Neural progenitor cell (in vitro differentiated cells): Measurements from ENCODE around the gene LRRC25. TPM values are rescaled to one million over a fixed set of nuclear protein-coding genes. Genes with fewer than 3 reads are reported as not detected.
A peak's percentile ranks its signal among the peaks of the same experiment; 100 is the strongest.

Experiments
- DNase-seq: peaks from one replicate; pipeline ENCODE4 v3.0.0-alpha.2; 2016; ENCODE audit warnings: low spot score
- H2AFZ ChIP-seq: fragments of 200-600 bp; sonication (generic); replicated peaks from 2 replicates; pipeline ENCODE4 v1.6.1; 2016; ENCODE audit warnings: antibody characterized with exemption
- H3F3A ChIP-seq: fragments of 200-600 bp; sonication (generic); 2 replicates; pipeline ENCODE4 v1.6.1; 2016; ENCODE audit warnings: antibody characterized with exemption, low read depth
- H3K27ac ChIP-seq: fragments of 200-600 bp; sonication (generic); 2 replicates; pipeline ENCODE4 v1.5.1; 2016; ENCODE audit warnings: mild to moderate bottlenecking
- H3K27me3 ChIP-seq: fragments of 200-600 bp; sonication (generic); 2 replicates; pipeline ENCODE4 v1.6.1; 2016; ENCODE audit warnings: mild to moderate bottlenecking, moderate library complexity
- H3K36me3 ChIP-seq: fragments of 200-600 bp; sonication (generic); 2 replicates; pipeline ENCODE4 v1.5.1; 2016
- H3K4me1 ChIP-seq: fragments of 200-600 bp; sonication (generic); 2 replicates; pipeline ENCODE4 v1.6.1; 2016; ENCODE audit warnings: mixed run types
- H3K4me2 ChIP-seq: fragments of 200-600 bp; sonication (generic); 2 replicates; pipeline ENCODE4 v1.6.1; 2016
- H3K4me3 ChIP-seq: fragments of 200-600 bp; sonication (generic); 2 replicates; pipeline ENCODE4 v1.5.1; 2016
- H3K79me2 ChIP-seq: fragments of 200-600 bp; sonication (generic); 2 replicates; pipeline ENCODE4 v1.6.1; 2016; ENCODE audit warnings: low read depth
- H3K9ac ChIP-seq: fragments of 200-600 bp; sonication (generic); 2 replicates; pipeline ENCODE4 v1.6.1; 2016
- H3K9me3 ChIP-seq: fragments of 200-600 bp; sonication (generic); 2 replicates; pipeline ENCODE4 v1.5.1; 2016; ENCODE audit warnings: low read depth
- H4K20me1 ChIP-seq: fragments of 200-600 bp; sonication (generic); 2 replicates; pipeline ENCODE4 v1.6.1; 2016; ENCODE audit warnings: low read depth
- H3K27ac Mint-ChIP-seq: 3 replicates; pipeline ENCODE4 v1.8.0; 2021; ENCODE audit warnings: mixed read lengths
- H3K27me3 Mint-ChIP-seq: 2 replicates; pipeline ENCODE4 v1.8.0; 2022; ENCODE audit warnings: low read depth, mild to moderate bottlenecking, inconsistent platforms, moderate library complexity, mixed read lengths; ENCODE audit not compliant: insufficient read depth
- H3K36me3 Mint-ChIP-seq: 3 replicates; pipeline ENCODE4 v1.8.0; 2021; ENCODE audit warnings: mixed read lengths
- H3K4me1 Mint-ChIP-seq: 3 replicates; pipeline ENCODE4 v1.8.0; 2021; ENCODE audit warnings: mixed read lengths
- H3K4me3 Mint-ChIP-seq: 3 replicates; pipeline ENCODE4 v1.8.0; 2021; ENCODE audit warnings: mild to moderate bottlenecking, moderate library complexity, mixed read lengths
- H3K9me3 Mint-ChIP-seq: 3 replicates; pipeline ENCODE4 v1.8.0; 2020; ENCODE audit warnings: mixed read lengths
- CTCF ChIP-seq: fragments of 200-600 bp; sonication (generic); IDR thresholded peaks from 2 replicates; pipeline ENCODE4 v1.5.1; 2017; ENCODE audit warnings: antibody characterized with exemption, mild to moderate bottlenecking
- EZH2 ChIP-seq: fragments of 200-600 bp; sonication (generic); IDR thresholded peaks from 2 replicates; pipeline ENCODE4 v1.6.1; 2017; ENCODE audit warnings: antibody characterized with exemption, mild to moderate bottlenecking, moderate library complexity
- EZH2phosphoT487 ChIP-seq: fragments of 200-600 bp; sonication (generic); IDR thresholded peaks from 2 replicates; pipeline ENCODE4 v1.6.1; 2017; ENCODE audit warnings: antibody characterized with exemption
- total RNA-seq: library from RNA; depleted of rRNA; stranded (reverse); fragments of >200 nt; gene quantifications from 2 replicates; pipeline ENCODE4 v1.2.3, GENCODE V29; 2015; ENCODE audit warnings: low replicate concordance

Gene LRRC25
- total RNA-seq, 1 donor from 2014 or later, result not detected

GRCh38 chr19:18418029-18418482 lies 20.6 kb upstream of the LRRC25 start:
- peak overlapping the region; percentile 72 for H3K4me2 ChIP-seq
- Mint-ChIP-seq H3K4me1 (peaks cover 65% of the 10 kb centered on the region), H3K4me3 (peak overlapping the region; percentile 89), H3K36me3 (peaks cover under 1% of the 10 kb centered on the region), H3K9me3 (no peaks in the 10 kb centered on the region), H3K27me3 (peaks cover 20% of the 10 kb centered on the region), H3K27ac (no peak overlapping the region)
- peaks cover 42% of the 10 kb centered on the region for H3F3A ChIP-seq
- no peak overlapping the region for H3K27ac ChIP-seq
- H3K9ac ChIP-seq, result no peak overlapping the region
- H3K4me1 ChIP-seq, result peaks cover 7% of the 10 kb centered on the region
- peaks cover 18% of the 10 kb centered on the region for H3K79me2 ChIP-seq
- peak; percentile 18 for TF ChIP-seq EZH2
- no peak for TF ChIP-seq EZH2phosphoT487
- no peak for TF ChIP-seq CTCF
- no peak for DNase-seq
- peaks cover 26% of the 10 kb centered on the region for H4K20me1 ChIP-seq
- H3K4me3 ChIP-seq, result peak overlapping the region; percentile 37
- no peak overlapping the region for H2AFZ ChIP-seq
- peaks cover 34% of the 10 kb centered on the region for H3K27me3 ChIP-seq
- no peaks in the 10 kb centered on the region for H3K36me3 ChIP-seq
- H3K9me3 ChIP-seq, result no peaks in the 10 kb centered on the region

- H3K79me2 ChIP-seq, result peaks cover 18% of the 10 kb centered on the region
- Mint-ChIP-seq H3K9me3 (peaks cover 1% of the 10 kb centered on the region), H3K27ac (peak overlapping the region; percentile 76), H3K36me3 (no peaks in the 10 kb centered on the region), H3K27me3 (peaks cover 24% of the 10 kb centered on the region), H3K4me1 (peaks cover 60% of the 10 kb centered on the region), H3K4me3 (peak overlapping the region; percentile 89)
- H3K27me3 ChIP-seq, result peaks cover 34% of the 10 kb centered on the region
- H3K36me3 ChIP-seq, result no peaks in the 10 kb centered on the region
- no peak overlapping the region for H2AFZ ChIP-seq
- peak overlapping the region; percentile 37 for H3K4me3 ChIP-seq
- H3K9ac ChIP-seq, result no peak overlapping the region
- H4K20me1 ChIP-seq, result peaks cover 19% of the 10 kb centered on the region
- H3K4me2 ChIP-seq, result peak overlapping the region; percentile 72
- no peak overlapping the region for H3K27ac ChIP-seq
- H3K9me3 ChIP-seq, result no peaks in the 10 kb centered on the region
- H3K4me1 ChIP-seq, result peaks cover 7% of the 10 kb centered on the region
- H3F3A ChIP-seq, result peaks cover 42% of the 10 kb centered on the region
- peak; percentile 88 for DNase-seq
- no peak for TF ChIP-seq CTCF
- TF ChIP-seq EZH2phosphoT487, result no peak
- no peak for TF ChIP-seq EZH2
Observed at GRCh38 chr19:18417250-18418028, 20.0 kb upstream of the LRRC25 start.

GRCh38 chr19:18416778-18417249 lies 19.4 kb upstream of the LRRC25 start:
- H3F3A ChIP-seq, result peaks cover 42% of the 10 kb centered on the region
- Mint-ChIP-seq H3K27ac (peak overlapping the region; percentile 98), H3K36me3 (no peaks in the 10 kb centered on the region), H3K4me1 (peaks cover 56% of the 10 kb centered on the region), H3K9me3 (peaks cover 2% of the 10 kb centered on the region), H3K27me3 (peaks cover 28% of the 10 kb centered on the region), H3K4me3 (peak overlapping the region; percentile 84)
- peaks cover 18% of the 10 kb centered on the region for H3K79me2 ChIP-seq
- H3K4me3 ChIP-seq, result peak overlapping the region; percentile 37
- no peaks in the 10 kb centered on the region for H3K36me3 ChIP-seq
- no peak overlapping the region for H3K27ac ChIP-seq
- no peak for TF ChIP-seq EZH2
- no peak for TF ChIP-seq EZH2phosphoT487
- no peaks in the 10 kb centered on the region for H3K9me3 ChIP-seq
- peaks cover 18% of the 10 kb centered on the region for H4K20me1 ChIP-seq
- H2AFZ ChIP-seq, result no peak overlapping the region
- H3K9ac ChIP-seq, result no peak overlapping the region
- H3K27me3 ChIP-seq, result peaks cover 38% of the 10 kb centered on the region
- peak overlapping the region; percentile 72 for H3K4me2 ChIP-seq
- H3K4me1 ChIP-seq, result peaks cover 7% of the 10 kb centered on the region
- peak; percentile 92 for DNase-seq
